Measurements from ENCODE around the gene NOXA1. TPM values are rescaled to one million over a fixed set of nuclear protein-coding genes. Genes with fewer than 3 reads are reported as not detected.

Gene NOXA1
- total and polyA plus RNA-seq, 4 donors = 1.3 to 3.6 (median 2.4) TPM

GRCh38 chr9:137428311-137428630, 5.1 kb downstream of the NOXA1 start:
- no peak overlapping the region for H3K27ac ChIP-seq (ENCODE audit: low read depth in 1 of 2, low read length in 2 of 2)
- peaks cover 2 to 8% (median 5%) of the 10 kb centered on the region in 4 donors for H3K4me1 ChIP-seq (ENCODE audit: control insufficient read depth in 4 of 4, insufficient read depth in 4 of 4, low read length in 3 of 4)
- no peaks in the 10 kb centered on the region for H3K27me3 ChIP-seq (ENCODE audit: control insufficient read depth in 4 of 4, insufficient read depth in 4 of 4, low read length in 3 of 4)
- 87% methylated on average over 6 of the region's 6 CpGs for WGBS
- no peaks in the 10 kb centered on the region for H3K9me3 ChIP-seq (ENCODE audit: control insufficient read depth in 4 of 4, low read length in 3 of 4)
- H3K4me3 ChIP-seq (ENCODE audit: low read depth in 1 of 3, low read length in 3 of 3) = no peak overlapping the region
- no peaks in the 10 kb centered on the region for H3K36me3 ChIP-seq (ENCODE audit: control insufficient read depth in 4 of 4, insufficient read depth in 3 of 4, low read depth in 1 of 4, low read length in 3 of 4)
- no peak for TF ChIP-seq GABPA (IDR thresholded peaks at IDR 0.05 in 1 of 2, conservative IDR thresholded peaks at IDR 0.05 in 1 of 2)
- TF ChIP-seq SP1 (IDR thresholded peaks at IDR 0.05) = no peak
- no peak for TF ChIP-seq RAD21 (IDR thresholded peaks at IDR 0.05)
- no peak for TF ChIP-seq REST (IDR thresholded peaks at IDR 0.05)
- TF ChIP-seq RXRA (IDR thresholded peaks at IDR 0.05) = no peak
- TF ChIP-seq TAF1 (conservative IDR thresholded peaks at IDR 0.05) = no peak
- TF ChIP-seq MAX (IDR thresholded peaks at IDR 0.05) = no peak
- no peak for TF ChIP-seq ATF3 (IDR thresholded peaks at IDR 0.05)
- no peak for TF ChIP-seq HNF4G (IDR thresholded peaks at IDR 0.05)
- no peak for TF ChIP-seq HNF4A (conservative IDR thresholded peaks at IDR 0.05)
- no peak for TF ChIP-seq YY1 (IDR thresholded peaks at IDR 0.05)
- TF ChIP-seq FOXA2 (IDR thresholded peaks at IDR 0.05) = no peak
- no peak for TF ChIP-seq JUND (IDR thresholded peaks at IDR 0.05)
- no peak for TF ChIP-seq CTCF (IDR thresholded peaks at IDR 0.05; ENCODE audit: low read depth, low read length, missing input control)
- TF ChIP-seq ZBTB33 (IDR thresholded peaks at IDR 0.05) = no peak
- no peak for TF ChIP-seq EGR1 (IDR thresholded peaks at IDR 0.05; ENCODE audit: low read depth in 2 of 2)
- no peak for TF ChIP-seq NR2F2 (IDR thresholded peaks at IDR 0.05)
- no peak for TF ChIP-seq FOXA1 (IDR thresholded peaks at IDR 0.05)
- H3K9ac ChIP-seq (ENCODE audit: low read depth in 1 of 2, low read length in 2 of 2) = no peak overlapping the region
- no peak for DNase-seq (ENCODE audit: low spot score)

All from liver (tissue), 9 donors.